ENCODE measurements around the gene HLA-DQB2. TPM values are rescaled to one million over a fixed set of nuclear protein-coding genes. Genes with fewer than 3 reads are reported as not detected.
"Not testable (repeated sequence)": the region's sequence is repeated elsewhere in the genome, so short reads cannot be mapped to it uniquely, and the experiment has no call there.

The HLA-DQB2 gene
- total RNA-seq, 2 experiments from 2014 or later = not detected

- H3K4me3 Mint-ChIP-seq = no peak overlapping the region
- ATAC-seq (ENCODE audit: low read depth) (no peak), DNase-seq (no peak)
- H3K4me1 Mint-ChIP-seq = no peaks in the 10 kb centered on the region
- peaks cover 48% of the 10 kb centered on the region for H3K27me3 Mint-ChIP-seq
- POLR2A ChIA-PET = no interaction called here
- H3K9me3 Mint-ChIP-seq = no peaks in the 10 kb centered on the region
- H3K36me3 Mint-ChIP-seq = no peaks in the 10 kb centered on the region
- H3K27ac Mint-ChIP-seq = no peak overlapping the region
Measured at GRCh38 chr6:32779036-32779435, 15.7 kb upstream of the HLA-DQB2 start.

- DNase-seq = no peak
- Mint-ChIP-seq H3K4me1 (peaks cover 8% of the 10 kb centered on the region), H3K27me3 (peaks cover 54% of the 10 kb centered on the region), H3K36me3 (no peaks in the 10 kb centered on the region), H3K9me3 (no peaks in the 10 kb centered on the region), H3K27ac (no peak overlapping the region), H3K4me3 (no peak overlapping the region)
- no peak for ATAC-seq (ENCODE audit: low read depth)
- POLR2A ChIA-PET = no interaction called here
Measured at GRCh38 chr6:32775071-32775470, 11.7 kb upstream of the HLA-DQB2 start.

- POLR2A ChIA-PET = no interaction called here
- Mint-ChIP-seq H3K27ac (no peak overlapping the region), H3K27me3 (peaks cover 58% of the 10 kb centered on the region), H3K4me1 (peaks cover 8% of the 10 kb centered on the region), H3K36me3 (no peaks in the 10 kb centered on the region), H3K9me3 (no peaks in the 10 kb centered on the region), H3K4me3 (no peak overlapping the region)
- ATAC-seq (ENCODE audit: low read depth) (no peak), DNase-seq (no peak)
Measured at GRCh38 chr6:32774426-32774825, 11.1 kb upstream of the HLA-DQB2 start.

GRCh38 chr6:32772656-32773055 is 9.3 kb upstream of the HLA-DQB2 start:
- no peaks in the 10 kb centered on the region for H3K9me3 Mint-ChIP-seq
- H3K27me3 Mint-ChIP-seq = peaks cover 65% of the 10 kb centered on the region
- DNase-seq (no peak), ATAC-seq (ENCODE audit: low read depth) (no peak)
- POLR2A ChIA-PET = no interaction called here
- H3K4me3 Mint-ChIP-seq = no peak overlapping the region
- H3K27ac Mint-ChIP-seq = no peak overlapping the region
- H3K36me3 Mint-ChIP-seq = no peaks in the 10 kb centered on the region
- peaks cover 8% of the 10 kb centered on the region for H3K4me1 Mint-ChIP-seq

GRCh38 chr6:32764048-32764447 is 716 bp upstream of the HLA-DQB2 start:
- peaks cover 41% of the 10 kb centered on the region for H3K27me3 Mint-ChIP-seq
- DNase-seq = no peak
- no peak for ATAC-seq (ENCODE audit: low read depth)
- no peak overlapping the region for H3K4me3 Mint-ChIP-seq
- no peaks in the 10 kb centered on the region for H3K36me3 Mint-ChIP-seq
- POLR2A ChIA-PET = no interaction called here
- no peak overlapping the region for H3K27ac Mint-ChIP-seq
- H3K4me1 Mint-ChIP-seq = peaks cover 2% of the 10 kb centered on the region
- H3K9me3 Mint-ChIP-seq = no peaks in the 10 kb centered on the region

GRCh38 chr6:32761548-32761947 is 1.8 kb downstream of the HLA-DQB2 start:
- POLR2A ChIA-PET = no interaction called here
- no peaks in the 10 kb centered on the region for H3K36me3 Mint-ChIP-seq
- DNase-seq = no peak
- peaks cover 2% of the 10 kb centered on the region for H3K4me1 Mint-ChIP-seq
- no peak overlapping the region for H3K27ac Mint-ChIP-seq
- no peaks in the 10 kb centered on the region for H3K9me3 Mint-ChIP-seq
- no peak overlapping the region for H3K4me3 Mint-ChIP-seq
- no peak for ATAC-seq (ENCODE audit: low read depth)
- peaks cover 35% of the 10 kb centered on the region for H3K27me3 Mint-ChIP-seq

GRCh38 chr6:32761072-32761471 is 2.3 kb downstream of the HLA-DQB2 start:
- POLR2A ChIA-PET = no interaction called here
- Mint-ChIP-seq H3K4me3 (no peak overlapping the region), H3K4me1 (peaks cover 2% of the 10 kb centered on the region), H3K9me3 (no peaks in the 10 kb centered on the region), H3K36me3 (no peaks in the 10 kb centered on the region), H3K27me3 (peaks cover 34% of the 10 kb centered on the region), H3K27ac (no peak overlapping the region)
- ATAC-seq (ENCODE audit: low read depth) (peak; percentile 66), DNase-seq (no peak)

GRCh38 chr6:32759669-32760068 is 3.7 kb downstream of the HLA-DQB2 start:
- Mint-ChIP-seq H3K27me3 (peaks cover 39% of the 10 kb centered on the region), H3K27ac (no peak overlapping the region), H3K4me1 (peaks cover 2% of the 10 kb centered on the region), H3K4me3 (no peak overlapping the region), H3K36me3 (no peaks in the 10 kb centered on the region), H3K9me3 (no peaks in the 10 kb centered on the region)
- POLR2A ChIA-PET = no interaction called here
- no peak for DNase-seq
- no peak for ATAC-seq (ENCODE audit: low read depth)

- Mint-ChIP-seq H3K9me3 (no peaks in the 10 kb centered on the region), H3K36me3 (no peaks in the 10 kb centered on the region), H3K27ac (no peak overlapping the region), H3K4me3 (no peak overlapping the region), H3K27me3 (peaks cover 62% of the 10 kb centered on the region), H3K4me1 (no peaks in the 10 kb centered on the region)
- POLR2A ChIA-PET = no interaction called here
- DNase-seq = no peak
- no peak for ATAC-seq (ENCODE audit: low read depth)
Measured at GRCh38 chr6:32752580-32752979, 10.8 kb downstream of the HLA-DQB2 start.

- H3K27ac Mint-ChIP-seq; H3K36me3 Mint-ChIP-seq; DNase-seq; ATAC-seq (ENCODE audit: low read depth); H3K9me3 Mint-ChIP-seq; POLR2A ChIA-PET; H3K4me1 Mint-ChIP-seq; H3K4me3 Mint-ChIP-seq: not testable (repeated sequence)
- peaks cover 54% of the 10 kb centered on the region for H3K27me3 Mint-ChIP-seq
Measured at GRCh38 chr6:32745649-32746048, 17.7 kb downstream of the HLA-DQB2 start.

- Mint-ChIP-seq H3K4me1 (peaks cover 6% of the 10 kb centered on the region), H3K36me3 (no peaks in the 10 kb centered on the region), H3K27me3 (peaks cover 50% of the 10 kb centered on the region), H3K4me3 (no peak overlapping the region), H3K9me3 (no peaks in the 10 kb centered on the region), H3K27ac (no peak overlapping the region)
- no peak for ATAC-seq (ENCODE audit: low read depth)
- POLR2A ChIA-PET = no interaction called here
- DNase-seq = no peak
Measured at GRCh38 chr6:32744776-32745175, 18.6 kb downstream of the HLA-DQB2 start.

GRCh38 chr6:32742374-32742773 is 21.0 kb downstream of the HLA-DQB2 start:
- H3K27ac Mint-ChIP-seq = no peak overlapping the region
- H3K9me3 Mint-ChIP-seq = no peaks in the 10 kb centered on the region
- DNase-seq = no peak
- H3K4me1 Mint-ChIP-seq = peaks cover 6% of the 10 kb centered on the region
- H3K36me3 Mint-ChIP-seq = no peaks in the 10 kb centered on the region
- H3K4me3 Mint-ChIP-seq = no peak overlapping the region
- peaks cover 41% of the 10 kb centered on the region for H3K27me3 Mint-ChIP-seq
- POLR2A ChIA-PET = no interaction called here
- ATAC-seq (ENCODE audit: low read depth) = no peak

GRCh38 chr6:32741031-32741960 is 22.0 kb downstream of the HLA-DQB2 start, which contains the start of gene HLA-DQA2:
Gene HLA-DQA2 (plus strand): TSS chr6:32741391. CDS start chr6:32741444, 53 bp downstream.
- no peak for ATAC-seq (ENCODE audit: low read depth)
- Mint-ChIP-seq H3K4me1 (peaks cover 6% of the 10 kb centered on the region), H3K36me3 (no peaks in the 10 kb centered on the region), H3K27me3 (peaks cover 44% of the 10 kb centered on the region), H3K9me3 (no peaks in the 10 kb centered on the region), H3K27ac (no peak within 1 kb of the TSS), H3K4me3 (no peak within 1 kb of the TSS)
- DNase-seq = no peak
- POLR2A ChIA-PET = no interaction called here

- peaks cover 41% of the 10 kb centered on the region for H3K27me3 Mint-ChIP-seq
- H3K4me1 Mint-ChIP-seq = no peaks in the 10 kb centered on the region
- H3K4me3 Mint-ChIP-seq = no peak overlapping the region
- no peaks in the 10 kb centered on the region for H3K9me3 Mint-ChIP-seq
- ATAC-seq (ENCODE audit: low read depth) = no peak
- no peak overlapping the region for H3K27ac Mint-ChIP-seq
- DNase-seq = no peak
- H3K36me3 Mint-ChIP-seq = no peaks in the 10 kb centered on the region
- POLR2A ChIA-PET = no interaction called here
Measured at GRCh38 chr6:32738126-32738525, 25.2 kb downstream of the HLA-DQB2 start.
